Measurements from ENCODE around the gene GALP.

The GALP gene

GRCh38 chr19:56161534-56161933, 14.3 kb upstream of the GALP start:
- Histone ChIP-seq H4K20me1 (ENCODE audit: control insufficient read depth, insufficient read depth, low read depth, low read length) (no peaks in the 10 kb centered on the region), H3K4me3 (ENCODE audit: low read length) (no peak overlapping the region), H3K27me3 (ENCODE audit: control insufficient read depth, low read length) (no peaks in the 10 kb centered on the region), H3F3A (ENCODE audit: control insufficient read depth, insufficient read depth) (no peaks in the 10 kb centered on the region), H3K4me1 (ENCODE audit: control insufficient read depth, low read length) (no peaks in the 10 kb centered on the region), H3K79me2 (ENCODE audit: control insufficient read depth, low read length) (no peaks in the 10 kb centered on the region), H3K4me2 (ENCODE audit: low read length) (no peak overlapping the region), H3K9me2 (replicated peaks; ENCODE audit: control insufficient read depth, low read length) (no peaks in the 10 kb centered on the region), H3K27ac (ENCODE audit: low read depth, low read length) (no peak overlapping the region), H3K36me3 (ENCODE audit: control insufficient read depth, low read length) (peaks cover 9% of the 10 kb centered on the region; the same call in 1 of the 2 replicates), H3K9me3 (ENCODE audit: control insufficient read depth, insufficient read depth, low read length) (no peaks in the 10 kb centered on the region)
- TF ChIP-seq CTCF (IDR thresholded peaks at IDR 0.05; ENCODE audit: low read depth, low read length, poor library complexity, severe bottlenecking), result no peak
- TF ChIP-seq EZH2phosphoT487 (IDR thresholded peaks at IDR 0.05; ENCODE audit: borderline replicate concordance, low read length), result no peak

DNA sequence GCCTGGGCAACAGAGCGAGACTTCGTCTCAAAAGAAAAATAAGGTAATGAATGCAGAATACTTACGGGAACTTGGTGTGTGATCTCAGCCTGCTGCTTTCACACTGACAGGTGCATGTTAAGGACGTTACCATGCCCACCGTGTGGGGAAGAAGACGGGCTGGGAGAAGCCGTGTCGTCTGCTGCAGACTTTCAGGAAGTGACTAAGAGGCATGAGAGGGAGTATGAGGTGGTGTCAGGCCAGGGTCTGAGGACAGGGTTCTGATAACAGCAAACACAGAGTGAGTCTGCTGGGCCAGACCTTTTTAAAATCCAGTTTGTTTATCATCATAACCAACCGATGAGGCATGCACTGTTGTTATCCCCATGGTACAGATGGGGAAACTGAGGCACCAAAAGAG, 13.6 kb upstream of the GALP start:
- H3K9me3 ChIP-seq (ENCODE audit: control insufficient read depth, insufficient read depth, low read length), result no peaks in the 10 kb centered on the region
- H3K4me2 ChIP-seq (ENCODE audit: low read length), result no peak overlapping the region
- H3K4me3 ChIP-seq (ENCODE audit: low read length), result no peak overlapping the region
- H3K27me3 ChIP-seq (ENCODE audit: control insufficient read depth, low read length), result no peaks in the 10 kb centered on the region
- no peaks in the 10 kb centered on the region for H3K79me2 ChIP-seq (ENCODE audit: control insufficient read depth, low read length)
- H4K20me1 ChIP-seq (ENCODE audit: control insufficient read depth, insufficient read depth, low read depth, low read length), result no peaks in the 10 kb centered on the region
- no peak overlapping the region for H3K27ac ChIP-seq (ENCODE audit: low read depth, low read length)
- H3K4me1 ChIP-seq (ENCODE audit: control insufficient read depth, low read length), result no peaks in the 10 kb centered on the region
- no peaks in the 10 kb centered on the region for H3F3A ChIP-seq (ENCODE audit: control insufficient read depth, insufficient read depth)
- H3K9me2 ChIP-seq (replicated peaks; ENCODE audit: control insufficient read depth, low read length), result no peaks in the 10 kb centered on the region
- peaks cover 9% of the 10 kb centered on the region; the same call in 1 of the 2 replicates for H3K36me3 ChIP-seq (ENCODE audit: control insufficient read depth, low read length)
- TF ChIP-seq EZH2phosphoT487 (IDR thresholded peaks at IDR 0.05; ENCODE audit: borderline replicate concordance, low read length) (no peak), CTCF (IDR thresholded peaks at IDR 0.05; ENCODE audit: low read depth, low read length, poor library complexity, severe bottlenecking) (no peak)

GRCh38 chr19:56163097-56163496, 12.7 kb upstream of the GALP start:
- no peaks in the 10 kb centered on the region for H3F3A ChIP-seq (ENCODE audit: control insufficient read depth, insufficient read depth)
- no peaks in the 10 kb centered on the region for H4K20me1 ChIP-seq (ENCODE audit: control insufficient read depth, insufficient read depth, low read depth, low read length)
- H3K4me1 ChIP-seq (ENCODE audit: control insufficient read depth, low read length), result no peaks in the 10 kb centered on the region

More at GRCh38 chr19:56163097-56163496, 12.7 kb upstream of the GALP start:
- Histone ChIP-seq H3K36me3 (ENCODE audit: control insufficient read depth, low read length) (peaks cover 9% of the 10 kb centered on the region; the same call in 1 of the 2 replicates), H3K27me3 (ENCODE audit: control insufficient read depth, low read length) (no peaks in the 10 kb centered on the region), H3K4me3 (ENCODE audit: low read length) (no peak overlapping the region), H3K9me2 (replicated peaks; ENCODE audit: control insufficient read depth, low read length) (no peaks in the 10 kb centered on the region), H3K4me2 (ENCODE audit: low read length) (no peak overlapping the region), H3K79me2 (ENCODE audit: control insufficient read depth, low read length) (no peaks in the 10 kb centered on the region), H3K27ac (ENCODE audit: low read depth, low read length) (no peak overlapping the region), H3K9me3 (ENCODE audit: control insufficient read depth, insufficient read depth, low read length) (no peaks in the 10 kb centered on the region)
- no peak for TF ChIP-seq CTCF (IDR thresholded peaks at IDR 0.05; ENCODE audit: low read depth, low read length, poor library complexity, severe bottlenecking)
